HEK293 (cell line): Measurements from ENCODE around the gene L3MBTL1.

Source experiments
- CTCF ChIP-seq: fragments of 450-650 bp; formaldehyde crosslinking; IDR thresholded peaks from 2 replicates; pipeline ENCODE4 v1.5.1; 2016; ENCODE audit warnings: missing biosample characterization, missing genetic modification characterization
- GLIS2 ChIP-seq: fragments of 450-650 bp; formaldehyde crosslinking; IDR thresholded peaks from 2 replicates; pipeline ENCODE4 v1.5.1; 2016; ENCODE audit warnings: missing biosample characterization, missing genetic modification characterization
- REPIN1 ChIP-seq: fragments of 450-650 bp; formaldehyde crosslinking; IDR thresholded peaks from 2 replicates; pipeline ENCODE4 v1.5.1; 2017; ENCODE audit warnings: missing biosample characterization, missing genetic modification characterization, low read depth
- ZBTB21 ChIP-seq: fragments of 450-650 bp; formaldehyde crosslinking; IDR thresholded peaks from 2 replicates; pipeline ENCODE4 v1.5.1; 2017; ENCODE audit warnings: missing biosample characterization, missing genetic modification characterization
- ZBTB7A ChIP-seq: fragments of 450-650 bp; formaldehyde crosslinking; IDR thresholded peaks from 2 replicates; pipeline ENCODE4 v1.5.1; 2016; ENCODE audit warnings: low read depth, missing biosample characterization, missing genetic modification characterization
- ZFP69B ChIP-seq: fragments of 450-650 bp; formaldehyde crosslinking; IDR thresholded peaks from 2 replicates; pipeline ENCODE4 v1.5.1; 2016; ENCODE audit warnings: missing biosample characterization, missing genetic modification characterization
- ZNF146 ChIP-seq: fragments of 450-650 bp; formaldehyde crosslinking; IDR thresholded peaks from 2 replicates; pipeline ENCODE4 v1.5.1; 2016; ENCODE audit warnings: missing biosample characterization, missing genetic modification characterization
- ZNF274 ChIP-seq, 2 experiments: fragments of 200-500 bp in 1 of 2; fragments of 450-650 bp in 1 of 2; sonication (Bioruptor generic) in 1 of 2; formaldehyde crosslinking in 1 of 2; IDR thresholded peaks; 2 replicates each; pipeline versions ENCODE4 v1.5.1 to v1.6.1; 2014 to 2016; ENCODE audit warnings: borderline replicate concordance in 1 of 2, inconsistent platforms in 1 of 2, low read length in 1 of 2, missing biosample characterization in 1 of 2, missing genetic modification characterization in 1 of 2
- ZNF311 ChIP-seq: fragments of 450-650 bp; formaldehyde crosslinking; IDR thresholded peaks from 2 replicates; pipeline ENCODE4 v1.5.1; 2017; ENCODE audit warnings: missing biosample characterization, missing genetic modification characterization, borderline replicate concordance
- ZNF76 ChIP-seq: fragments of 450-650 bp; formaldehyde crosslinking; IDR thresholded peaks from 2 replicates; pipeline ENCODE4; 2016; ENCODE audit warnings: low read depth, missing biosample characterization, missing genetic modification characterization, borderline replicate concordance
- TF ChIP-seq, protein P1 (sequence below): fragments of 450-650 bp; formaldehyde crosslinking; IDR thresholded peaks from 2 replicates; pipeline ENCODE4; 2016; ENCODE audit warnings: missing biosample characterization, missing genetic modification characterization

GRCh38 chr20:43492101-43492500 is 15.4 kb upstream of the L3MBTL1 start:
- TF ChIP-seq ZNF274 (IDR thresholded peaks at IDR 0.05; ENCODE audit: low read length) (no peak), ZNF274 (tag by site-specific recombination; IDR thresholded peaks at IDR 0.05; ENCODE audit: borderline replicate concordance) (no peak), CTCF (tag by site-specific recombination) (no peak), GLIS2 (tag by site-specific recombination) (no peak), ZNF76 (no peak), ZNF146 (no peak), ZNF311 (no peak), ZFP69B (tag by site-specific recombination) (no peak), REPIN1 (no peak), ZBTB21 (tag by site-specific recombination) (no peak), ZBTB7A (tag by site-specific recombination) (no peak)
- TF ChIP-seq, protein P1, sequence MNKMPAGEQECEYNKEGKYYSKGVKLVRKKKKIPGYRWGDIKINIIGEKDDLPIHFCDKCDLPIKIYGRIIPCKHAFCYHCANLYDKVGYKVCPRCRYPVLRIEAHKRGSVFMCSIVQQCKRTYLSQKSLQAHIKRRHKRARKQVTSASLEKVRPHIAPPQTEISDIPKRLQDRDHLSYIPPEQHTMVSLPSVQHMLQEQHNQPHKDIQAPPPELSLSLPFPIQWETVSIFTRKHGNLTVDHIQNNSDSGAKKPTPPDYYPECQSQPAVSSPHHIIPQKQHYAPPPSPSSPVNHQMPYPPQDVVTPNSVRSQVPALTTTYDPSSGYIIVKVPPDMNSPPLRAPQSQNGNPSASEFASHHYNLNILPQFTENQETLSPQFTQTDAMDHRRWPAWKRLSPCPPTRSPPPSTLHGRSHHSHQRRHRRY (tag by site-specific recombination): no peak
